ENCODE data around the gene SLC38A9. TPM values are rescaled to one million over a fixed set of nuclear protein-coding genes. Genes with fewer than 3 reads are reported as not detected.

SLC38A9 gene
- total and polyA plus RNA-seq, 9 of the 15 experiments (the other 6 are each of a cell fraction or from before 2014, with no cell fraction given) = 14.0 to 34.5 (median 20.7) TPM

GRCh38 chr5:55694152-55694830, 17.8 kb downstream of the SLC38A9 start:
- DNase-seq (ENCODE audit: extremely low read depth in 1 of 4, low spot score in 3 of 4) (no peak), FAIRE-seq (peak; percentile 37), ATAC-seq (peak; percentile 51; the same call in 2 of the 3 replicates)
- no peak overlapping the region for H3K4me2 ChIP-seq (ENCODE audit: insufficient read depth, low read length)
- in situ Hi-C loops (cut with MboI) (loop anchor here (10.0 kb wide), 1 partner anchor 519 kb away; the partner anchor contains the start of gene CDC20B), intact Hi-C loops (cut with micrococcal nuclease) (loop anchor here (5.0 kb wide), 3 partner anchors 287 to 372 kb away; no protein-coding TSS in a partner anchor)
- H4K20me1 ChIP-seq (replicated peaks; ENCODE audit: control insufficient read depth, insufficient read depth, low read length) = 0 out of 2 replicates have a peak, but pooled peaks cover 4% of the 10 kb centered on the region
- H2AFZ ChIP-seq (ENCODE audit: low read depth, low read length) = no peak overlapping the region
- H3K4me3 ChIP-seq = no peak overlapping the region
- ChIA-PET CTCF (ENCODE audit: low intra/inter-chr PET ratio) (interaction anchor here (1.5 to 1.7 kb wide), 2 partner anchors 370 to 522 kb away, joined by 6 to 10 read pairs; no protein-coding TSS in a partner anchor), POLR2A (no interaction called here)
- no peaks in the 10 kb centered on the region for H3K9me1 ChIP-seq (ENCODE audit: control insufficient read depth, insufficient read depth, low read length)
- 17% methylated on average over 1 of the region's 3 CpGs for WGBS (ENCODE audit: insufficient coverage, low coverage, missing lambda C conversion rate)
- no peaks in the 10 kb centered on the region for H3K4me1 ChIP-seq (replicated peaks in 1 of 2; ENCODE audit: control insufficient read depth in 2 of 2, insufficient read depth in 2 of 2, low read length in 2 of 2)
- H3K27ac ChIP-seq (ENCODE audit: extremely low read depth, low read depth, low read length) = no peak overlapping the region
- no peak overlapping the region for H3K9ac ChIP-seq (ENCODE audit: insufficient read depth in 1 of 2, low read depth in 2 of 2, low read length in 2 of 2)
- no peaks in the 10 kb centered on the region for H3K9me3 ChIP-seq (replicated peaks; ENCODE audit: control insufficient read depth, insufficient read depth, low read depth, low read length)
- H3K36me3 ChIP-seq (ENCODE audit: control insufficient read depth, insufficient read depth, low read length) = peaks cover 4% of the 10 kb centered on the region; the same call in 1 of the 3 replicates
- H3K27me3 ChIP-seq (ENCODE audit: control insufficient read depth in 2 of 2, insufficient read depth in 2 of 2, low read length in 2 of 2) = no peaks in the 10 kb centered on the region
- BruUV-seq (replicated peaks) = no TSS peak
- no peaks in the 10 kb centered on the region for H3K79me2 ChIP-seq (ENCODE audit: control insufficient read depth, insufficient read depth, low read length)
- TF ChIP-seq PCBP1 (IDR thresholded peaks at IDR 0.05; ENCODE audit: low read depth, low read length, poor library complexity, severe bottlenecking) (peak; percentile 66), RAD21 (CRISPR knock-in tag; conservative IDR thresholded peaks at IDR 0.05 in 1 of 2, IDR thresholded peaks at IDR 0.05 in 1 of 2) (peak; percentile 50 to 55), HDAC2 (IDR thresholded peaks at IDR 0.05) (no peak), KLF13 (tag; IDR thresholded peaks at IDR 0.05; ENCODE audit: borderline replicate concordance, low read depth) (no peak), MEIS2 (IDR thresholded peaks at IDR 0.05; ENCODE audit: partially characterized antibody) (peak; percentile 40), ZNF134 (CRISPR knock-in tag; conservative IDR thresholded peaks at IDR 0.05) (no peak)
- TF ChIP-seq, protein P1, sequence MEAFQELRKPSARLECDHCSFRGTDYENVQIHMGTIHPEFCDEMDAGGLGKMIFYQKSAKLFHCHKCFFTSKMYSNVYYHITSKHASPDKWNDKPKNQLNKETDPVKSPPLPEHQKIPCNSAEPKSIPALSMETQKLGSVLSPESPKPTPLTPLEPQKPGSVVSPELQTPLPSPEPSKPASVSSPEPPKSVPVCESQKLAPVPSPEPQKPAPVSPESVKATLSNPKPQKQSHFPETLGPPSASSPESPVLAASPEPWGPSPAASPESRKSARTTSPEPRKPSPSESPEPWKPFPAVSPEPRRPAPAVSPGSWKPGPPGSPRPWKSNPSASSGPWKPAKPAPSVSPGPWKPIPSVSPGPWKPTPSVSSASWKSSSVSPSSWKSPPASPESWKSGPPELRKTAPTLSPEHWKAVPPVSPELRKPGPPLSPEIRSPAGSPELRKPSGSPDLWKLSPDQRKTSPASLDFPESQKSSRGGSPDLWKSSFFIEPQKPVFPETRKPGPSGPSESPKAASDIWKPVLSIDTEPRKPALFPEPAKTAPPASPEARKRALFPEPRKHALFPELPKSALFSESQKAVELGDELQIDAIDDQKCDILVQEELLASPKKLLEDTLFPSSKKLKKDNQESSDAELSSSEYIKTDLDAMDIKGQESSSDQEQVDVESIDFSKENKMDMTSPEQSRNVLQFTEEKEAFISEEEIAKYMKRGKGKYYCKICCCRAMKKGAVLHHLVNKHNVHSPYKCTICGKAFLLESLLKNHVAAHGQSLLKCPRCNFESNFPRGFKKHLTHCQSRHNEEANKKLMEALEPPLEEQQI (IDR thresholded peaks at IDR 0.05) = no peak
- TF ChIP-seq, protein P2, sequence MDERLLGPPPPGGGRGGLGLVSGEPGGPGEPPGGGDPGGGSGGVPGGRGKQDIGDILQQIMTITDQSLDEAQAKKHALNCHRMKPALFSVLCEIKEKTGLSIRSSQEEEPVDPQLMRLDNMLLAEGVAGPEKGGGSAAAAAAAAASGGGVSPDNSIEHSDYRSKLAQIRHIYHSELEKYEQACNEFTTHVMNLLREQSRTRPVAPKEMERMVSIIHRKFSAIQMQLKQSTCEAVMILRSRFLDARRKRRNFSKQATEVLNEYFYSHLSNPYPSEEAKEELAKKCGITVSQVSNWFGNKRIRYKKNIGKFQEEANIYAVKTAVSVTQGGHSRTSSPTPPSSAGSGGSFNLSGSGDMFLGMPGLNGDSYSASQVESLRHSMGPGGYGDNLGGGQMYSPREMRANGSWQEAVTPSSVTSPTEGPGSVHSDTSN (CRISPR knock-in tag; IDR thresholded peaks at IDR 0.05; ENCODE audit: low read depth) = no peak
- TF ChIP-seq, protein P2 (tag; conservative IDR thresholded peaks at IDR 0.05; ENCODE audit: low read depth) = peak; percentile 37; the same call in 1 of the 2 replicates
- TF ChIP-seq, protein P3, sequence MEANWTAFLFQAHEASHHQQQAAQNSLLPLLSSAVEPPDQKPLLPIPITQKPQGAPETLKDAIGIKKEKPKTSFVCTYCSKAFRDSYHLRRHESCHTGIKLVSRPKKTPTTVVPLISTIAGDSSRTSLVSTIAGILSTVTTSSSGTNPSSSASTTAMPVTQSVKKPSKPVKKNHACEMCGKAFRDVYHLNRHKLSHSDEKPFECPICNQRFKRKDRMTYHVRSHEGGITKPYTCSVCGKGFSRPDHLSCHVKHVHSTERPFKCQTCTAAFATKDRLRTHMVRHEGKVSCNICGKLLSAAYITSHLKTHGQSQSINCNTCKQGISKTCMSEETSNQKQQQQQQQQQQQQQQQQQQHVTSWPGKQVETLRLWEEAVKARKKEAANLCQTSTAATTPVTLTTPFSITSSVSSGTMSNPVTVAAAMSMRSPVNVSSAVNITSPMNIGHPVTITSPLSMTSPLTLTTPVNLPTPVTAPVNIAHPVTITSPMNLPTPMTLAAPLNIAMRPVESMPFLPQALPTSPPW (CRISPR knock-in tag; IDR thresholded peaks at IDR 0.05) = no peak
